Measurements from ENCODE around the gene TM6SF1.

DNA sequence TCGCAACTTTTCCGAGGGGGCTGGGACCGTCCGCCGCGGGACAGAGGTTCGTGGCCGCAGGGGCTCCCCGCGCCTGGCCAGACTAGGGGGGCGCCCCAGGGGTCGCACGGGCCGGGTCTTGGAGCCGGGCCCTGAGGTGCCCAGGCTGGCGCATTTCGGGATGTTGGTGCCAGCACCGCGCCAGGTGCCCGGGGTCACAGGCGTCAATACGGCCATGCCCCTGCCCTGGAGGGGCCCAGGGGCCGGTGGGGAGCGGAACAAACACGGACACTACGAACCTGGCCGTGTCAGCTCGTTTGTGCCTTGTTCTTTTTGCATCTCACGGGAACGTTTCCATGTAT lies 366 bp downstream of the TM6SF1 start:
- TF ChIP-seq SP1 (IDR thresholded peaks at IDR 0.05; ENCODE audit: low read depth, low read length) = no peak
- TF ChIP-seq POLR2AphosphoS5 (IDR thresholded peaks at IDR 0.05; ENCODE audit: low read depth, low read length) = no peak
- no peak for TF ChIP-seq POLR2A (IDR thresholded peaks at IDR 0.05; ENCODE audit: control extremely low read depth in 1 of 2, low read depth in 2 of 2, low read length in 2 of 2)
- no peak for TF ChIP-seq TBP (IDR thresholded peaks at IDR 0.05; ENCODE audit: low read depth, low read length)
- no peak for TF ChIP-seq CTCF (IDR thresholded peaks at IDR 0.05; ENCODE audit: control extremely low read depth in 1 of 3, insufficient read depth in 1 of 3, low read depth in 1 of 3, low read length in 3 of 3)
- TF ChIP-seq, protein P1, sequence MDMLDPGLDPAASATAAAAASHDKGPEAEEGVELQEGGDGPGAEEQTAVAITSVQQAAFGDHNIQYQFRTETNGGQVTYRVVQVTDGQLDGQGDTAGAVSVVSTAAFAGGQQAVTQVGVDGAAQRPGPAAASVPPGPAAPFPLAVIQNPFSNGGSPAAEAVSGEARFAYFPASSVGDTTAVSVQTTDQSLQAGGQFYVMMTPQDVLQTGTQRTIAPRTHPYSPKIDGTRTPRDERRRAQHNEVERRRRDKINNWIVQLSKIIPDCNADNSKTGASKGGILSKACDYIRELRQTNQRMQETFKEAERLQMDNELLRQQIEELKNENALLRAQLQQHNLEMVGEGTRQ (IDR thresholded peaks at IDR 0.05; ENCODE audit: low read length) = no peak
- no peak for TF ChIP-seq EGR1 (IDR thresholded peaks at IDR 0.05; ENCODE audit: borderline replicate concordance, low read depth, low read length)
- no peak for TF ChIP-seq FOSL1 (IDR thresholded peaks at IDR 0.05; ENCODE audit: insufficient read depth, low read depth, low read length)
- TF ChIP-seq, protein P2, sequence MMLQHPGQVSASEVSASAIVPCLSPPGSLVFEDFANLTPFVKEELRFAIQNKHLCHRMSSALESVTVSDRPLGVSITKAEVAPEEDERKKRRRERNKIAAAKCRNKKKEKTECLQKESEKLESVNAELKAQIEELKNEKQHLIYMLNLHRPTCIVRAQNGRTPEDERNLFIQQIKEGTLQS (IDR thresholded peaks at IDR 0.05; ENCODE audit: insufficient read depth, low read depth, low read length) = no peak
- TF ChIP-seq CBX5 (IDR thresholded peaks at IDR 0.05; ENCODE audit: low read depth, low read length) = no peak

Data from H1 (cell line).